Astrocyte (in vitro differentiated cells and primary cell): ENCODE data around the gene SERPINI1. TPM values are rescaled to one million over a fixed set of nuclear protein-coding genes. Genes with fewer than 3 reads are reported as not detected.

Source experiments
- DNase-seq: peaks from one replicate; pipeline ENCODE4 v3.0.0-alpha.2; 2010; ENCODE audit warnings: low read depth
- FAIRE-seq: peaks from 2 replicates; lab custom pipeline; 2011; peaks lifted over from hg19 to GRCh38; lab: Jason Lieb, UNC
- H2AFZ ChIP-seq: 2 replicates; pipeline ENCODE4 v1.6.0; 2012; ENCODE audit warnings: low read depth, low read length, inconsistent platforms
- H3K27ac ChIP-seq: 2 replicates; pipeline ENCODE4 v1.5.1; 2011; ENCODE audit warnings: low read depth, low read length, inconsistent platforms
- H3K27me3 ChIP-seq: 2 replicates; pipeline ENCODE4 v1.6.0; 2011; ENCODE audit warnings: low read length, inconsistent platforms; ENCODE audit not compliant: insufficient read depth
- H3K36me3 ChIP-seq: 2 replicates; pipeline ENCODE4 v1.5.1; 2011; ENCODE audit warnings: low read length, inconsistent platforms; ENCODE audit not compliant: insufficient read depth
- H3K4me1 ChIP-seq: 2 replicates; pipeline ENCODE4 v1.5.1; 2011; ENCODE audit warnings: low read length, inconsistent platforms; ENCODE audit not compliant: insufficient read depth
- H3K4me2 ChIP-seq: 2 replicates; pipeline ENCODE4 v1.6.0; 2012; ENCODE audit warnings: low read length, inconsistent platforms
- H3K4me3 ChIP-seq: 2 replicates; pipeline ENCODE4 v1.5.1; 2011; ENCODE audit warnings: low read depth, mild to moderate bottlenecking, low read length, inconsistent platforms; ENCODE audit not compliant: insufficient read depth
- H3K79me2 ChIP-seq: 2 replicates; pipeline ENCODE4 v1.6.0; 2012; ENCODE audit warnings: mild to moderate bottlenecking, low read length, inconsistent platforms; ENCODE audit not compliant: insufficient read depth
- H3K9ac ChIP-seq: 2 replicates; pipeline ENCODE4 v1.6.0; 2012; ENCODE audit warnings: mild to moderate bottlenecking, low read length, inconsistent platforms
- H3K9me3 ChIP-seq: 2 replicates; pipeline ENCODE4 v1.5.1; 2012; ENCODE audit warnings: low read depth, mild to moderate bottlenecking, low read length, inconsistent platforms; ENCODE audit not compliant: insufficient read depth
- H4K20me1 ChIP-seq: 2 replicates; pipeline ENCODE4 v1.6.0; 2012; ENCODE audit warnings: low read length, inconsistent platforms; ENCODE audit not compliant: insufficient read depth
- H3K27ac Mint-ChIP-seq: one replicate; pipeline ENCODE4 v1.8.0; 2021; ENCODE audit warnings: mild to moderate bottlenecking, mixed read lengths; ENCODE audit not compliant: unreplicated experiment
- H3K27me3 Mint-ChIP-seq: one replicate; pipeline ENCODE4 v1.8.0; 2021; ENCODE audit warnings: low read depth, mixed read lengths; ENCODE audit not compliant: unreplicated experiment
- H3K36me3 Mint-ChIP-seq: one replicate; pipeline ENCODE4 v1.8.0; 2021; ENCODE audit warnings: low read depth, mixed read lengths; ENCODE audit not compliant: unreplicated experiment
- H3K4me1 Mint-ChIP-seq: one replicate; pipeline ENCODE4 v1.8.0; 2021; ENCODE audit warnings: low read depth, mixed read lengths; ENCODE audit not compliant: unreplicated experiment
- H3K4me3 Mint-ChIP-seq: one replicate; pipeline ENCODE4 v1.8.0; 2021; ENCODE audit warnings: mild to moderate bottlenecking, moderate library complexity, mixed read lengths; ENCODE audit not compliant: unreplicated experiment
- H3K9me3 Mint-ChIP-seq: one replicate; pipeline ENCODE4 v1.8.0; 2021; ENCODE audit warnings: mild to moderate bottlenecking, mixed read lengths; ENCODE audit not compliant: unreplicated experiment
- CTCF ChIP-seq: IDR thresholded peaks from 2 replicates; pipeline ENCODE4 v1.5.1; 2011; ENCODE audit warnings: low read depth, mild to moderate bottlenecking, inconsistent platforms, low read length, moderate library complexity; ENCODE audit not compliant: insufficient read depth
- EZH2 ChIP-seq: IDR thresholded peaks from 2 replicates; pipeline ENCODE4 v1.6.1; 2012; ENCODE audit warnings: mild to moderate bottlenecking, low read length, inconsistent platforms; ENCODE audit not compliant: insufficient read depth
- total RNA-seq: library from RNA; stranded (reverse); gene quantifications from 2 replicates; pipeline ENCODE4 v1.2.1, GENCODE V29; 2021

SERPINI1 gene
- total RNA-seq, 1 donor from 2014 or later: 34.4 TPM

DNA sequence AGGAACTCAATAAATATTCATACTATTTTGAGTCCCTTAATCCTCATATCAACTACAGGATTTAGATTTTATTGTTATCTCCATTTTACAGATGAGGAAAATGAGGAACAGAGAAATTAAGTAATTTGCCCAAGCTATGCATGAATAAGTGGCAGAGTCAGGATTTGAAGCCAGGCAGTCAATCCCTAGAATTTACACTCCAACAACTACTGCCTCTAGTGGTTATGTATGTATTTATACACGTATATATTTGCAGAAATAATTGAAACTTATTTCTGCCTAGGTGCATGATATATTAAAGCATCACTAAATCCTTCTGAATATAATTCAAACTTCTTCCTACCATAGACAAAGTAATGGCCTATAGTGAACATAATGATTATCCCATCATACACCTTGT is 137.4 kb downstream of the SERPINI1 start:
- Mint-ChIP-seq H3K27me3 (no peaks in the 10 kb centered on the region), H3K4me3 (no peak overlapping the region), H3K9me3 (peaks cover 2% of the 10 kb centered on the region), H3K36me3 (no peaks in the 10 kb centered on the region), H3K27ac (no peak overlapping the region), H3K4me1 (peaks cover 1% of the 10 kb centered on the region)
- no peaks in the 10 kb centered on the region for H3K9me3 ChIP-seq
- no peak overlapping the region for H3K27ac ChIP-seq
- no peaks in the 10 kb centered on the region for H4K20me1 ChIP-seq
- peaks cover 6% of the 10 kb centered on the region for H3K4me1 ChIP-seq
- H3K4me2 ChIP-seq: no peak overlapping the region
- H3K79me2 ChIP-seq: no peaks in the 10 kb centered on the region
- H3K4me3 ChIP-seq: no peak overlapping the region
- DNase-seq (no peak), FAIRE-seq (no peak)
- TF ChIP-seq EZH2: no peak
- peak; percentile 25 for TF ChIP-seq CTCF
- H3K9ac ChIP-seq: no peak overlapping the region
- no peak overlapping the region for H2AFZ ChIP-seq
- H3K36me3 ChIP-seq: no peaks in the 10 kb centered on the region
- no peaks in the 10 kb centered on the region for H3K27me3 ChIP-seq

DNA sequence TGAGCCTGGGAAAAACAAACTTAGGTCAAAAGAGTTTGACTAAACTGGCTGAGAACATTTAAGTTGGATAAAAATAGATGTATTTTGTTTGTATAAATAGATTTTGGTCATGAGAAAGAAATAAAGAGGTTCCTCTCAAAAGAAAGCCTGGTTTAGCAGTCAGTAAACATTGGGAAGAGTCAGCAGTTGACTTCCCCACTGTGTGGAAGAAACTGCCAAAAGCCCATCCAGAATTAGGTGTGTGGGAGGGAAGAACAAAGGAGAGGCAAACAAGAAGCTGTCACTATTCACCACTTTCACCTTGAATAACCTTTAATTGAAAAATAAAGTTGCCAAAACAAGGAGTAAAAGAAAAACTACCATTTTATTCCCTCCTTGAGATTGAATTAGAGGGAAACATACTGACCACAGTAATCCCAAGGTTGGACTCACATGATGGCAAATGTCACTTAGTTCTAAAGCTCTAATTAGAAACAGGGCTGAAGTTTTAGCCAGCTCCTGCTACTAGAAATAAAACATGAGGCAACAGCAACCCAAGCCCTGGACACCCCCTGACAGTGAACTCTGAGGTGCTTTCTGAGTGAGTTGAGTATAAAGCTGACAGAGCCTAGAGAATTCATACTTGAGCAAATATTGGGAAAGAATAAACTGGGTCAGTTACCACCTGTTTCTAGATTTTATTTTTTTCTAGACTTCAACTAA is 139.3 kb downstream of the SERPINI1 start:
- H3K4me1 Mint-ChIP-seq: peaks cover 1% of the 10 kb centered on the region
- H2AFZ ChIP-seq: no peak overlapping the region
- TF ChIP-seq EZH2 (no peak), CTCF (no peak)

More for the DNA sequence above, 139.3 kb downstream of the SERPINI1 start:
- Mint-ChIP-seq H3K27me3 (no peaks in the 10 kb centered on the region), H3K27ac (no peak overlapping the region), H3K36me3 (no peaks in the 10 kb centered on the region), H3K9me3 (no peaks in the 10 kb centered on the region), H3K4me3 (no peak overlapping the region)
- Histone ChIP-seq H3K36me3 (no peaks in the 10 kb centered on the region), H3K9ac (no peak overlapping the region), H3K4me2 (no peak overlapping the region), H3K4me1 (peaks cover 6% of the 10 kb centered on the region), H3K27me3 (no peaks in the 10 kb centered on the region), H3K4me3 (no peak overlapping the region), H3K79me2 (no peaks in the 10 kb centered on the region), H4K20me1 (no peaks in the 10 kb centered on the region), H3K27ac (no peak overlapping the region), H3K9me3 (no peaks in the 10 kb centered on the region)
- DNase-seq (peak; percentile 15), FAIRE-seq (no peak)

Other genes starting within 250 kb of the SERPINI1 start
- 0.43 and 0.84 TPM in 2 replicates for gene WDR49, start 81.8 kb upstream of the SERPINI1 start, total RNA-seq
- gene PDCD10, start 829 bp upstream of the SERPINI1 start, total RNA-seq: 66.9 and 68.9 TPM in 2 replicates